Progenitor cell of endocrine pancreas (in vitro differentiated cells): ENCODE measurements around the gene CNIH2. TPM values are rescaled to one million over a fixed set of nuclear protein-coding genes. Genes with fewer than 3 reads are reported as not detected.

Experiments
- DNase-seq: peaks from one replicate; pipeline ENCODE4 v3.0.0; 2021; ENCODE audit warnings: low spot score; ENCODE audit not compliant: unreplicated experiment
- H3K27ac Mint-ChIP-seq: 2 replicates; pipeline ENCODE4 v1.8.0; 2021; ENCODE audit warnings: mild to moderate bottlenecking, moderate library complexity, mixed read lengths
- H3K27me3 Mint-ChIP-seq: 2 replicates; pipeline ENCODE4 v1.8.0; 2021; ENCODE audit warnings: mixed read lengths
- H3K36me3 Mint-ChIP-seq: 2 replicates; pipeline ENCODE4 v1.8.0; 2022; ENCODE audit warnings: mixed read lengths; ENCODE audit not compliant: insufficient read depth
- H3K4me1 Mint-ChIP-seq: 2 replicates; pipeline ENCODE4 v1.8.0; 2021; ENCODE audit warnings: low read depth, mixed read lengths
- H3K4me3 Mint-ChIP-seq: 2 replicates; pipeline ENCODE4 v1.8.0; 2021; ENCODE audit warnings: low read depth, mild to moderate bottlenecking, moderate library complexity, mixed read lengths
- H3K9me3 Mint-ChIP-seq: 2 replicates; pipeline ENCODE4 v1.8.0; 2021; ENCODE audit warnings: low read depth, mixed read lengths
- total RNA-seq: library from RNA; stranded (reverse); gene quantifications from 2 replicates; pipeline ENCODE4 v1.2.1, GENCODE V29; 2021
- TF ChIP-seq, protein P1 (sequence below): fragments of 200-600 bp; sonication (generic); IDR thresholded peaks from one replicate; pipeline ENCODE4 v1.5.0; 2021; ENCODE audit warnings: antibody characterized with exemption, mild to moderate bottlenecking; ENCODE audit not compliant: unreplicated experiment

CNIH2 gene
- total RNA-seq, 1 donor from 2014 or later, result 21.3 TPM

DNA sequence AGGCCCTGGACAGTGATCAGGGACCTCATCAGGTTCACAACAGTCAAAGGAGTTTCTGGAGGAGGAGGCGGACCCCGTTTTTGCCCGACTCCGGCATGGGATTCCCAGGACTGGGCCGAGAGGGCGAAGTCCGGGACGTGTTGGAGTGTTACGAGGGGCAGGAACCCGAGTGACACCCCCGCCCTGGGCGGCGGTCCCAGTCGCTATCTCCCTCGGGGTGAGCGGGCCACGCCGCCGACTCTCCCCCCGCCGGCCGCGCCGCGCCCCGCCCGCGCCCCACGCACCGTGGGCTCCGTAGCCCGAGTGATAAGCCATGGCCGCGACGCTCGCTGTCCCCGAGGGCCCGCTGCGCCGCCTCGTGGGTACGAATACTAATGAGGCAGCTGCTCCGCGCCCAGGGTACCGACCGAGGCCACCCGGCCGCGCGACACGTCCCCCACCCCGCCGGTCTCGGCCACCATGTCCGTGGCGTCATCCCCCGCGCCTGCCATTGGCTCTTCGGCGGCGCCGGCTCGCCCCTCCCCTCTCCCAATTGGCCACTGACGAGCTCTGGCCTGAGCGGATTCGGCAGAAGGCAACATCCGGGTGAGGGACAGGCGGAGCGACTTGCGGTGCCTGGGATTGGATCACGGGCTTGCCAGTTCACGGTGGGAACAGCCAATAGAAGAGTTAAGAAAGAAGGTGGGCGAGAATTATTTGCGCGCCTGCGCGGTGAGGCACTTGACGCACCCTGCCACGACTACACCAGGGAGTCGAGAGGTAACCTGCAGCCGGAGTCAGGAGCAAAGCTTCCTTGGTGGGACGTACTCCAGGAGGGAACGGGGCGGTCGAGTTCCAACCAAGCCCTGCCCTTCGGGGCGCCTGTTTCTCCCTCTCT is 10.9 kb downstream of the CNIH2 start, which contains the start of gene YIF1A:
TSS of gene YIF1A (minus strand) at position 473 of the 877 bp plus-strand sequence. CDS start at position 315, 158 bp downstream.
- Mint-ChIP-seq H3K4me1 (peaks cover 20% of the 10 kb centered on the region), H3K4me3 (peak within 1 kb of the TSS; percentile 86), H3K27me3 (peaks cover 22% of the 10 kb centered on the region), H3K9me3 (no peaks in the 10 kb centered on the region), H3K27ac (peak within 1 kb of the TSS; percentile 97), H3K36me3 (no peaks in the 10 kb centered on the region)
- DNase-seq, result peak; percentile 96
- TF ChIP-seq, protein P1, sequence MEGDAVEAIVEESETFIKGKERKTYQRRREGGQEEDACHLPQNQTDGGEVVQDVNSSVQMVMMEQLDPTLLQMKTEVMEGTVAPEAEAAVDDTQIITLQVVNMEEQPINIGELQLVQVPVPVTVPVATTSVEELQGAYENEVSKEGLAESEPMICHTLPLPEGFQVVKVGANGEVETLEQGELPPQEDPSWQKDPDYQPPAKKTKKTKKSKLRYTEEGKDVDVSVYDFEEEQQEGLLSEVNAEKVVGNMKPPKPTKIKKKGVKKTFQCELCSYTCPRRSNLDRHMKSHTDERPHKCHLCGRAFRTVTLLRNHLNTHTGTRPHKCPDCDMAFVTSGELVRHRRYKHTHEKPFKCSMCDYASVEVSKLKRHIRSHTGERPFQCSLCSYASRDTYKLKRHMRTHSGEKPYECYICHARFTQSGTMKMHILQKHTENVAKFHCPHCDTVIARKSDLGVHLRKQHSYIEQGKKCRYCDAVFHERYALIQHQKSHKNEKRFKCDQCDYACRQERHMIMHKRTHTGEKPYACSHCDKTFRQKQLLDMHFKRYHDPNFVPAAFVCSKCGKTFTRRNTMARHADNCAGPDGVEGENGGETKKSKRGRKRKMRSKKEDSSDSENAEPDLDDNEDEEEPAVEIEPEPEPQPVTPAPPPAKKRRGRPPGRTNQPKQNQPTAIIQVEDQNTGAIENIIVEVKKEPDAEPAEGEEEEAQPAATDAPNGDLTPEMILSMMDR, result peak; percentile 35

GRCh38 chr11:66289548-66290329 is 11.8 kb downstream of the CNIH2 start:
- TF ChIP-seq, protein P1, result no peak
- peak; percentile 74 for DNase-seq
- no peaks in the 10 kb centered on the region for H3K9me3 Mint-ChIP-seq
- H3K36me3 Mint-ChIP-seq, result no peaks in the 10 kb centered on the region
- peak overlapping the region; percentile 86 for H3K4me3 Mint-ChIP-seq
- peaks cover 24% of the 10 kb centered on the region for H3K27me3 Mint-ChIP-seq
- H3K27ac Mint-ChIP-seq, result peak overlapping the region; percentile 97
- H3K4me1 Mint-ChIP-seq, result peaks cover 20% of the 10 kb centered on the region

- H3K27ac Mint-ChIP-seq, result no peak overlapping the region
- TF ChIP-seq, protein P1, result no peak
- H3K27me3 Mint-ChIP-seq, result peaks cover 24% of the 10 kb centered on the region
- no peaks in the 10 kb centered on the region for H3K9me3 Mint-ChIP-seq
- peaks cover 20% of the 10 kb centered on the region for H3K4me1 Mint-ChIP-seq
- H3K4me3 Mint-ChIP-seq, result peak overlapping the region; percentile 86
- no peaks in the 10 kb centered on the region for H3K36me3 Mint-ChIP-seq
- no peak for DNase-seq
These were observed 12.3 kb downstream of the CNIH2 start for GRCh38 chr11:66290330-66290621.

DNA sequence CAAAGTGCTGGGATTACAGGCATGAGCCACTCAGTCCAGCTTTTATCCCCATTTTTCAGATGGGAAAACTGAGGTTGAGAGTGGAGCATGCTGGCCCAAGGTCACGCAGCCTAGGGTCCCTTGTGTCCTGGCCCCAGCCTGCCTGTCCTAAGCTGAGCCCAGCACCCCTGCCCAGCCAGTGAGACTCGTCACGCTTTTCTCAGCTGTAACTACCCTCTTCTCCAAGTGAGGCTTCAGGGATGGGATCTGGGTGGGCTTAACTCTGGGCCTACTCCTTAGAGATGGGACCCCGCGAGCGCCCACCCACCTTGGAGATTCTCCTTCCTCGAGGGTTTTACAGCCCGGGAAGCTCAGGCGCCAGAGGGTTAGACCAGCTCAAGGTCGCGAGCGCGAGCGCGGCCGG is 13.3 kb downstream of the CNIH2 start:
- no peak overlapping the region for H3K4me3 Mint-ChIP-seq
- no peak for DNase-seq
- no peak overlapping the region for H3K27ac Mint-ChIP-seq
- TF ChIP-seq, protein P1, result no peak
- peaks cover 20% of the 10 kb centered on the region for H3K4me1 Mint-ChIP-seq
- no peaks in the 10 kb centered on the region for H3K36me3 Mint-ChIP-seq
- H3K9me3 Mint-ChIP-seq, result no peaks in the 10 kb centered on the region
- H3K27me3 Mint-ChIP-seq, result peaks cover 27% of the 10 kb centered on the region

GRCh38 chr11:66291706-66292542 is 13.9 kb downstream of the CNIH2 start, which contains the start of gene TMEM151A:
Gene TMEM151A (plus strand): TSS chr11:66291894. CDS start chr11:66292014, 120 bp downstream.
- H3K9me3 Mint-ChIP-seq, result no peaks in the 10 kb centered on the region
- peaks cover 20% of the 10 kb centered on the region for H3K4me1 Mint-ChIP-seq
- TF ChIP-seq, protein P1, result no peak
- H3K27me3 Mint-ChIP-seq, result peaks cover 31% of the 10 kb centered on the region
- no peak for DNase-seq
- H3K27ac Mint-ChIP-seq, result no peak within 1 kb of the TSS
- no peaks in the 10 kb centered on the region for H3K36me3 Mint-ChIP-seq
- peak within 1 kb of the TSS; percentile 56 for H3K4me3 Mint-ChIP-seq
